Activated naive CD4-positive, alpha-beta T cell (primary cell): ENCODE measurements around the gene DNAJC3.
A peak's percentile ranks its signal among the peaks of the same experiment; 100 is the strongest.
"Not testable (repeated sequence)": the region's sequence is repeated elsewhere in the genome, so short reads cannot be mapped to it uniquely, and the experiment has no call there.

ENCODE experiments used
- DNase-seq, 4 experiments: peaks; one replicate each; lab custom pipeline; 2025; lab: John Stamatoyannopoulos, UW

DNAJC3 gene

DNA sequence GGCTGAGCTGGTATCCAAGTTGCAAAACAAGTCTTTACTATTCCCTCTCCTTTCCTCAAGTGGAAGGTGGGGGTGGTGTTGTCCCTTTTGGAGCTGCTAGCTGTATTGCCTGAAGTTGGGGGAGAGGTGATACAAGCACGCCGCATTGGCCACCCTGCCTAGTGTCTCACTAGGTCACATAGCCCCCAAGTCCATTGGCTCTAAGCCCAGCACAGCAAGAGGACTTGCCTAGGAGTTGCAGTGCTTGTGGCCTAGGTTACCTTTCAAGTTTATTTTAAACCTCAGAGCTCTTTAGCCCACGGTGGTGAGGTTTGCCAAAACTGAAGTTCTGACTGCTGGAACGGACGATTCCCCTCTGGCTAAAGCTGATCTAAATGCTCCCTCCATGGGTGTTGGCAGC lies 5.3 kb upstream of the DNAJC3 start:
- DNase-seq: no peak

DNA sequence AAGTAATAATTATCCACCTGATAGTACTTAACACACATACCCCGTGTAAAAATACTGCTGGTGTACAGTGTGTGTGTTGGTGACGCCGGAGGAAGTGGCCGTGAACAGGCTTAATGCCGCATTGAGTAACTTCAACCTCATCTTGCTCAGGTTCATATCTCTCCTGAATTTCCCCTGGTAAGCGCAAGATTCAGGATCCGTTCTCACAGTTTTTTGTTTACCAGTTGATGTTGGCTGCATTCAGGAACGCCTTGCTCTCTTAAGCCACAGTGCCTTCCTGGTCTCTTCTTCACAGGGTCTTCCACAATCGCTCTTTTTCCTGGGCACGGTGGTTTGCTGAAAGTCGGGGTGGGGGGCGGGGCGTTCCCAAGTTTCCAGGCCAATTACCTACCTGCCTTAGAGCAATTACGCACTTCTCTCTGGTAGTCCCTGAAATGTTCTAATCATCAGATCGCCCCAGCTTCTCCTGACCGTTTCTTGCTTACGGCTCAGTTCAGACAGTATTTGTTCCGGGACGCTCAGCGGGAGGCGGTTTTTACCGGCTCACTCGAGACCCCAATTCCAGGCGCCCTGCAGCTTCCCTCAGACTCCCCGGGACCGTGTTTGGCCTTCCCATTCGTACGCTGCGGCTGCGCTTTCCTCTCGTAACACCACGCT lies 706 bp upstream of the DNAJC3 start:
- peak in 1 of 4 experiments; percentile 1 for DNase-seq

DNA sequence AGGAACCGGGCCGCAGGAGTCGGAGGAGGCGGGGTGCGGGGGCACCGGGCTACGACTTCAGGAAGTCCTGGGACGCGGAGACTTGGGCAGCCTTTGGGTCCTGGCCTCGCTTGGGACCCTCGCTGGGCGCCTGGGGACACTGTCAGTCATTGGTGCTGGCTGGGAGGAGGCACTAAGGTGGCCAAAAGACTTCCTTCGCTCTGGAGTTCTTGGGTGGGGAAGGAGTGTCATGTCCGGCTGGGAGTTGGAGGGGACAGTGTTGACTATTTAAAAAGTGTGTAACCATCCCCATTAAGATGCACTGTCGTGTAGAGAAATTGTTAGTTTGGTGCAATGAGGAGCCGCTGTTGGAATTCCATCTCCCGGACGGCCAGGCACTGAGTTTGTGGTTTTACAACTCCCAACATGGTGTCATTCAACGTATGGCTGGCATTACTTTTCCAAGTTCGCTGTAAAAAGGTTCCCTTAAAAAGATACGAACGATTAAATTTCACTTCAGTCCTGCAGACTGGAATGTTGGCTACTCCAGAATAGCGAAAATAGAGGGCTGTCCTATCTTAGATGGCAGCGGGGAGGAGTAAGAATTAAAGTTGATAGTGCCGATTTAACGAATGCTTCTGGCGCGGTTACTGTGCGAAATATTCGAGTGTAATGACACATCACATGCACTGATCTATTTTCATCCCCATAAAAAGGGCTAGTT lies 776 bp downstream of the DNAJC3 start:
- peak in 1 of 4 experiments; percentile 16 for DNase-seq

DNA sequence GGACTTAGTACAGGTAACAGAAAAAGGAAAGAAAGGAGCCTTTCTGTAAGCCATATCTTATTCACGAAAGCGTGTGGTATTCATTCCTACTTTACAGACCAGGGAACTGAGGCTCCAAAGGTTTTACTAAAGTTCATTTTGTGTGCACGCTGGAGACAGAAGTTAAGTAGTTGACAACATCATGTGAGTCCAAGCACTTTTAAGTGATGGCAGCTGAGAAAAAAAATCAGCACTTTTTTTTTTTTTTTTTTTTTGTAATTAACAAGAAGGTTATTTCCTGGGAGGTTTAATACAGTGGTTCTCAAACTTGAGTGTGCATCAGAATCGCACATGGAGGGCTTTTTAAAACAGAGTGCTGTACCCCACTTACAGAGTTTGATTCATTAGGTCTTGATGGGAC lies 2.0 kb downstream of the DNAJC3 start:
- DNase-seq: no peak

DNA sequence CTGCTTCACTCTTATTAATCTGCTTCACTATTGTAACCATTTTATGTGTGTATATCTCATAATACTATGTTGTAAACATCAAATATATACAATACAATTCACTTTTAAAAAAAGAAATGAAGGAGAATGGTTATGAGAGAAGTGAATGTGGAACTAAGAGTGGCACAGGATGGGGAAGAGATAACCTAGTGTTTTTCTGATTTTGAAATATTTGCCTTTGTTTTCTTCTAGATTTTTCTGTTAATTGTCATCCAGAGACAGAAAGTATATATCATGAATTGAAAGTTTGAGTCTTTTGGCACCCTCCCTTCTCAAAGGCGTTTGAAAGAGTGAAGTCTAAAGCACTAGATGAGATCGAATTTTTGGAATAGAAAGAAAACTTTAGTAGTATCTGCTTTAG lies 2.8 kb downstream of the DNAJC3 start:
- DNase-seq: no peak

DNA sequence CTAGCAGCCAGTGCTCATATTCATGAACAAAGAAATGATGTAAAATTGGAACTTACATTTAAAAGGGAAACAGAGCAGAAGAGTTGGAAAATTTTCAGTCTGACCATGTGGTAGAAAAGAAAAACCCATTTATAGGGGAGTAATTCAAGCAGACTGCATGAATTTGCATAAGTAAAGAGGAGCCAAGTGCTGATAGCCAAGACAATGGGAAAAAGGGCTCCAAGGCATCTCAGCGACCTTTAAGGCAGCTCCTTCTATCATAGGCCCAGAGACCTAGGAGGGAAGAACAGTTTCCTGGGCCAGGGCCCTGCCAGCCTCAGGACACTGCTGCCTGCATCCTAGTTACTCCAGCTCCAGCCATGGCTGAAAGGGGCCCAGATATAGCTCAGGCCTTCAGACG lies 7.5 kb downstream of the DNAJC3 start:
- no peak for DNase-seq

DNA sequence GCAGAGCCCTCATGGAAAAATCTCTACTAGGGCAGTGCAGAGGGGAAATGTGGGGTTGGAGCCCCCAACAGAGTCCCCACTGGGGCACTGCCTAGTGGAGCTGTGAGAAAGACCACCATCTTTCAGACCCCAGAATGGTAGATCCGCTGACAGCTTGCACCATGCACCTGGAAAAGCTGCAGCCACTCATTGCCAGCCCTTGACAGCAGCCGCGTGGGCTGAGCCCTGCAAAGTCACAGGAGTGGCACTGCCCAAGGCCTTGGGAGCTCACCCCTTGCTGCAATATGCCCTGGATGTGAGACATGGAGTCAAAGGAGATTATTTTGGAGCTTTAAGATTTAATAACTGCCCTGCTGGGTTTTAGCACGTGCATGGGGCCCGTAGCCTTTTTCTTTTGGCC lies 8.0 kb downstream of the DNAJC3 start:
- not testable (repeated sequence) for DNase-seq

- DNase-seq: no peak
Observed at GRCh38 chr13:95689582-95689926, 12.6 kb downstream of the DNAJC3 start.

DNA sequence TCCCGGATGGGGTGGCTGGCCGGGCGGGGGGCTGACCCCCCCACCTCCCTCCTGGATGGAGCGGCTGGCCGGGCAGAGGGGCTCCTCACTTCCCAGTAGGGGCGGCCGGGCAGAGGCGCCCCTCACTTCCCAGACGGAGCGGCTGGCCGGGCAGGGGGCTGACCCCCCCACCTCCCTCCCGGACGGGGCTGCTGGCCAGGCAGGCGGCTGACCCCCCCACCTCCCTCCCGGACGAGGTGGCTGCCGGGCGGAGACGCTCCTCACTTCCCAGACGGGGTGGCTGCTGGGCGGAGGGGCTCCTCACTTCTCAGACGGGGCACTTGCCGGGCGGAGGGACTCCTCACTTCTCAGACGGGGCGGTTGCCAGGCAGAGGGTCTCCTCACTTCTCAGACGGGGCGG lies 14.0 kb downstream of the DNAJC3 start:
- DNase-seq: not testable (repeated sequence)

DNA sequence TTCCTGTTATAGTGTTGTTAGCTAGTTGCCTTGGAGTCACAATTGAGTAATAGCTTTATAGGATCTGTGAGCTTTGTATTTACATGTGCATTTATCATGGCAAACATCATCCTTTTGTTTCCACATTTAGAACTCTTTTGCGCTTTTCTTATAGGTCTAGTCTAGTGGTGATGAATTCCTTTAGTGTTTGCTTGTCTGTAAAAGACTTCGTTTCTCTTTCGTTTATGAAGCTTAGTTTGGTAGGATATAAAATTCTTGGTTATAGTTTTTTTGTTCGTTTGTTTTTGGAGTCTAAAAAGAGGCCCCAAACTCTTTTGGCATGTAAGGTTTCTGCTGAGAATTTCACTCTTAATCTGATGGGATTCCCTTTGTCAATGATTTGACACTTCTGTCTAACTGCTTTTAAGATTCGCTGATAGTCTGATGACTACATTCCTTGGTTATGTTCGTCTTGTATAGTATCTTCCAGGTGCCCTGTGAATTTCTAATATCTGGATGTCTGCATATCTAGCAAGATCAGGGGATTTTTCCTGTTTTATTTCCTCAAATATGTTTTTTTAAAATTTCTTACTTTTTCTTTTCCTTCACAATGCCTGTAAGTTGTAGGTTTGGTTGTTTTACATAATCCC lies 20.2 kb downstream of the DNAJC3 start:
- DNase-seq: no peak

DNA sequence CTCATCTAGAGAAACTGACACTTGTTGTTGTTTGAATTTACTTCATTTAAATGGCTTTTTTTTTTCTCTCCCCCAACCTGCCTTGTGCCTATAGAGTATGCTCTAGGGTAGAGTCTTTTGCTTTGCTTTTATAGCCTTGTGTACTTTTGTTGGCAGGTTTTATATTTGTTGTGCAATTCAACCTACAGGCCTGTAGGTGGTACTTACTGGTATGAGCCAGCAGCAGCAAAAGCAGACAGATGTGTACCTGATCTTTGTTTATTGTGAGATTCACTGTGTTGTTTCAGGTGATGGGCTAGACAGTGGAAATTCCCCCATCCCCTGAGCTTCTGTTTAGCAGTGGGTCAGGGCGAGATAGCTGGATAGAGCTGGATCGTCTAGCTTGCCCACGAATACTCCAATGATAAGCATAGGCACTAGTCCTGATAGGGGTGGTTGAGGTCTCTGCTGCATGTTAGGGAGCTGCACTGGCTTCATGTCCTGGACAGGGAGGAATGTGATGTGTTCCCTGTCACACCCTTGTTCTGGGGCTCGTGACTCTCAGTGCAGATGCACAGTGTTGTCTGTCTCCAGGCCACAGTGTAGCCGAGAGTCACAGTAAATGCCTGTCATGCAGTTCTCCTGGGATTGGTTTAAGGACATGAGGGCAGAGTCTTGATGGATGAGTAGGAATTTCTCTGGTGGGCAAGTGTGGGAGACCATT lies 21.3 kb downstream of the DNAJC3 start:
- DNase-seq: no peak

DNA sequence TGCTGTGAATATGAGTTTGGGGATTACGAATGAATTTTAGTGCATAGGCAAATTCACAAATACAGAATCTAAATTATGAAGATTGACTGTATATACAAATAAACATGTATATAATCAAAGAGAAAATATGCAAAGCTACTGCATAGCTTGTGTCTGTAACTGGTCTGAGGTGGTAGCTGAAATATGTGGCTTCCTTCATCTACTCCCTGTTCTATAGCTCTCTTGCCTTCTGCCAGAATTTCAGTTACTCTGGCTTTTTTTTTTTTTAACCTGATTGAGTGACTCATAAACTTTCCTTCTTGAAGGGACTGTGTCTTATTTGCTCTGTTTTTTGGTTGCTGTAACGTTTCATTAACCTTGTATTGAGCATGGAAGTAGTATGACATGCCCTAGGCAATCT lies 26.6 kb downstream of the DNAJC3 start:
- DNase-seq: no peak

DNA sequence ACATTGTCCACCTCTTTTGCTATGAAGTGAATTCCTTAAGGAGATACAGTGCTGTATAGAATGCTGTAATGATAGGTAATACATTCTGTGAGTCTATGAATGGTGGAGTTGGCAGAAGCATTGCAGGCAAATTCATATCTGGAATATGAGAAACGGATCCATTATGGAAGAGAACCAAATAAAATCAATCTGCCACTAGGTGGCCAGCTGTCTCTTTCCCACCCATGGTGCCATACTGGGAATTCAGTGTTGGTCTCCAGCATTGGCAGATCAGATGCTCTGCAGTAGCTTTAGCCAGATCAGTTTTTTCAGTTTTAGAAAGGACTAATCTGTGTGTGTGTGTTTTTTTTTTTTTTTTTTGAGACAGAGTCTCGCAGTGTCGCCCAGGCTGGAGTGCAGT lies 27.6 kb downstream of the DNAJC3 start:
- DNase-seq: no peak

- DNase-seq: no peak
Observed at GRCh38 chr13:95706356-95706755, 29.4 kb downstream of the DNAJC3 start.

DNA sequence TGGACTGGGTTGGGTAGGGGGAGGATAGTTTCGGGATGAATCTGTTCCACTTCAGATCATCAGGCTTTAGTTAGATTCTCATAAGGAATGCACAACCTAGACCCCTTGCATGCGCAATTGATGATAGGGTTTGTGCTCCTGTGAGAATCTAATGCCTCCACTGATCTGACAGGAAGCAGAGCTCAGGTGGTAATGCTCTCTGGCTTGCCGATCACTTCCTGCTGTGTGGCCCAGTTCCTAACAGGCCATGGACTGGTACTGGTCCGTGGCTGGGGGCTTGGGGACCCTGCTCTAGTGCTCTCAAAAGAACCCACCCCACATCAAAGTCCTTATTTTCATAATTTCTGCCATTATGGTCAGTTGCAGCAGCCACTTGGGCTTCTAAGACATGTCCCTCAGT lies 30.1 kb downstream of the DNAJC3 start:
- DNase-seq: no peak

DNA sequence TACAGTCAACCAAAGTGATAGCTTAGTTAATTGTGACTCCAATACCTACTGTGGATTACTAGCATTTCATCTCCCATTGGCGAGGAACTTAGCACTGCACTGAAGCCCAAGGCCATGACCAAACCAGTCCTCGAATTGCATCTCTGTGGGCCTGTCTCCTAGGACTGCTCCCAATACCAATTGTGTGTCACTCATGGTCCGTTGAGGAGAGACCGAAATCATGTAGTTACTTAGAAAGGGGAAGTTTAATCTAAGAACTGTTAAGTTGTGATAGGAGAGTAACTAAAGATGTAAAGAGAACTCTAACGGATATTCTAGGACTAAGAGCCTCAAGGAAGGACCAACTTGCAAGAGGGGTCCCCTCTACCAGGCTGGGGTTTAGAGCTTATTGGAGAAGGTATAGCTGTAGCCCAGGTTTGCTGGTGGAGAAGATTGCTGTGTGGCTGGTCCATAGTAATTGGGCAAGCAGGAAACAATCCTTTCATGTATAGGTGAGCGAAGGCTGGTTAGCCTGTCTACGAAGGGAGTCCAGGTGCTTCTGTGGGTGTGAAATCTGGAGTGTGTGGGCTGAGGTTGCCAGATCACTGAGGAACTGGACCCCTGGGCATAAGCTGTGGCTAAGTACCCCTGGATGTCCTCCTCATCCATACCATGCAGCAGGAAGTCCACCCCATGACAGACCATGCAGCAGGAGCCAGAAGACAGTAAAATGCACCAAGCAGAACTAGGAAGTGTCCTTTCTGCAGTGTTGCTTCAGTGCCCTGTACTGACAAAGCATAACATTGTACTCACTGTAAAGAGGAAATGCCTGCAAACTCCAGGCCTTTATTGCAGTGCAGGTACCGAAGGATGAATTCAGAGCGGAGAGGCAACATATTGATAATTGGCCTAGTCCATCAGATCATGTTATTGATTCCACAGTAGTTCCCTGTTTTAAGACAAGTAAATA lies 30.8 kb downstream of the DNAJC3 start:
- no peak for DNase-seq

DNA sequence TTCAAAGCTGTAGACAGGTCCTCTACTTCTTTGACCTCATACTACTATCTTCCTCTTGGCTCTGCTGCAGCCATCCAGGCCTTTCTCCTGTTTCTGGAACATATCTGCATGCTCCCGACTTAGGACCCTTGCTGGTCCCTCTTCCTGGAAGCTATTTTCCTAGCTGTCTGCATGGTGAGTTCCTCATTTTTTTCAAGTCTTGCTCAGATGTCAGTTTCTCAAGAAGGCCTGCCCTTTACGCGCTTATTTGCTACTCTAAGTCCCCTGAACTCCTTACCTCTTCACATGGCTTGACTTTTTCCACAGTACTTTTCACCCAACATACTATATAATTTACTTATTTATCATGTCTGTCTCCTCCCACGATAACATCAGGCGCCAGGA lies 31.4 kb downstream of the DNAJC3 start:
- no peak for DNase-seq

- no peak for DNase-seq
Observed at GRCh38 chr13:95708811-95709500, 32.0 kb downstream of the DNAJC3 start.

GRCh38 chr13:95710313-95710712 lies 33.4 kb downstream of the DNAJC3 start:
- DNase-seq: no peak

- DNase-seq: not testable (repeated sequence)
Observed at GRCh38 chr13:95712846-95713245, 35.9 kb downstream of the DNAJC3 start.

DNA sequence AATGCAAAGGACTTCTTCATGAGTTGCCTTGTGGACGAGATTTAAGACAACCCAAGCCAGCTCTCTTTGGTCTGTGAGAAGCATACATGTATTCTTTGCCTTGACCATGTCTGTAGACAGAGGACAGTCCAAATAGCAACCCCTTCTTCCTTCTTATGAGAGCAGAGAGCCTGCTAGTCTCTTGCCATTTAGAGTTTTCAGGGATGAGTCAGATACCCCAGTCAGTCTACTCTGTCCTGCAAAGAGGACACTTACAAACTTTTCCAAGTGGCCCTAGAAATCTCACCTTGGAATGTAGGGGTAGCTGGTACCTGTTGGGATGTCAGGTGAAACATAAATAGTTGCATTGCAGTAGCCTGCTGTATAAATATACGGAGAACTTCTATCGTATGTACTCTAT lies 36.7 kb downstream of the DNAJC3 start:
- no peak for DNase-seq
